Nephron (organoid): ENCODE measurements around the gene DOCK1.

Source experiments
- H3K27ac Mint-ChIP-seq, 3 experiments: 2 replicates each; pipeline ENCODE4 v1.8.0; 2020; ENCODE audit warnings: mixed read lengths in 3 of 3, mild to moderate bottlenecking in 2 of 3, moderate library complexity in 1 of 3
- H3K27me3 Mint-ChIP-seq: 2 replicates; pipeline ENCODE4 v1.8.0; 2021; ENCODE audit warnings: low read depth, mild to moderate bottlenecking, moderate library complexity, mixed read lengths
- H3K36me3 Mint-ChIP-seq: 2 replicates; pipeline ENCODE4 v1.8.0; 2020; ENCODE audit warnings: low read depth, mixed read lengths
- H3K4me1 Mint-ChIP-seq: 2 replicates; pipeline ENCODE4 v1.8.0; 2020; ENCODE audit warnings: mixed read lengths
- H3K4me3 Mint-ChIP-seq, 3 experiments: 2 replicates each; pipeline ENCODE4 v1.8.0; 2020; ENCODE audit warnings: mild to moderate bottlenecking in 3 of 3, mixed read lengths in 3 of 3, moderate library complexity in 2 of 3
- H3K9me3 Mint-ChIP-seq: 2 replicates; pipeline ENCODE4 v1.8.0; 2020; ENCODE audit warnings: mixed read lengths
- CTCF ChIP-seq, 3 experiments: fragments of 200-600 bp; sonication (generic); IDR thresholded peaks; one replicate each; pipeline ENCODE4 v1.5.0; 2021; ENCODE audit warnings: antibody characterized with exemption in 3 of 3; ENCODE audit not compliant: unreplicated experiment in 3 of 3

DOCK1 gene

GRCh38 chr10:127262606-127263005 is 357.4 kb downstream of the DOCK1 start:
- H3K4me1 Mint-ChIP-seq, result no peaks in the 10 kb centered on the region
- peaks cover 43% of the 10 kb centered on the region for H3K36me3 Mint-ChIP-seq
- H3K9me3 Mint-ChIP-seq, result no peaks in the 10 kb centered on the region
- no peak overlapping the region for H3K27ac Mint-ChIP-seq
- H3K27me3 Mint-ChIP-seq, result no peaks in the 10 kb centered on the region
- TF ChIP-seq CTCF (IDR thresholded peaks at IDR 0.05; ENCODE audit: unreplicated experiment in 3 of 3), result no peak
- no peak overlapping the region for H3K4me3 Mint-ChIP-seq

- Mint-ChIP-seq H3K4me3 (no peak overlapping the region), H3K9me3 (no peaks in the 10 kb centered on the region), H3K27ac (no peak overlapping the region), H3K27me3 (no peaks in the 10 kb centered on the region), H3K4me1 (no peaks in the 10 kb centered on the region), H3K36me3 (peaks cover 18% of the 10 kb centered on the region)
- TF ChIP-seq CTCF (IDR thresholded peaks at IDR 0.05; ENCODE audit: unreplicated experiment in 3 of 3), result no peak
These were observed 360.1 kb downstream of the DOCK1 start for GRCh38 chr10:127265288-127265687.

GRCh38 chr10:127266431-127266830 is 361.2 kb downstream of the DOCK1 start:
- no peaks in the 10 kb centered on the region for H3K9me3 Mint-ChIP-seq
- H3K4me1 Mint-ChIP-seq, result no peaks in the 10 kb centered on the region
- no peak overlapping the region for H3K4me3 Mint-ChIP-seq
- no peak overlapping the region for H3K27ac Mint-ChIP-seq
- H3K27me3 Mint-ChIP-seq, result no peaks in the 10 kb centered on the region
- H3K36me3 Mint-ChIP-seq, result peaks cover 10% of the 10 kb centered on the region
- TF ChIP-seq CTCF (IDR thresholded peaks at IDR 0.05; ENCODE audit: unreplicated experiment in 3 of 3), result no peak

GRCh38 chr10:127267442-127267841 is 362.2 kb downstream of the DOCK1 start:
- no peaks in the 10 kb centered on the region for H3K4me1 Mint-ChIP-seq
- no peaks in the 10 kb centered on the region for H3K9me3 Mint-ChIP-seq
- no peaks in the 10 kb centered on the region for H3K27me3 Mint-ChIP-seq
- H3K4me3 Mint-ChIP-seq, result no peak overlapping the region
- peaks cover 13% of the 10 kb centered on the region for H3K36me3 Mint-ChIP-seq
- TF ChIP-seq CTCF (IDR thresholded peaks at IDR 0.05; ENCODE audit: unreplicated experiment in 3 of 3), result no peak
- no peak overlapping the region for H3K27ac Mint-ChIP-seq

GRCh38 chr10:127272076-127272475 is 366.8 kb downstream of the DOCK1 start:
- TF ChIP-seq CTCF (IDR thresholded peaks at IDR 0.05; ENCODE audit: unreplicated experiment in 3 of 3), result no peak
- H3K36me3 Mint-ChIP-seq, result peaks cover 28% of the 10 kb centered on the region
- H3K9me3 Mint-ChIP-seq, result no peaks in the 10 kb centered on the region
- no peak overlapping the region for H3K4me3 Mint-ChIP-seq
- no peaks in the 10 kb centered on the region for H3K27me3 Mint-ChIP-seq
- H3K4me1 Mint-ChIP-seq, result no peaks in the 10 kb centered on the region
- H3K27ac Mint-ChIP-seq, result no peak overlapping the region

GRCh38 chr10:127275272-127275671 is 370.0 kb downstream of the DOCK1 start:
- H3K27me3 Mint-ChIP-seq, result no peaks in the 10 kb centered on the region

More at GRCh38 chr10:127275272-127275671, 370.0 kb downstream of the DOCK1 start:
- no peak overlapping the region for H3K4me3 Mint-ChIP-seq
- no peak for TF ChIP-seq CTCF (IDR thresholded peaks at IDR 0.05; ENCODE audit: unreplicated experiment in 3 of 3)
- H3K36me3 Mint-ChIP-seq, result peaks cover 46% of the 10 kb centered on the region
- H3K9me3 Mint-ChIP-seq, result no peaks in the 10 kb centered on the region
- no peaks in the 10 kb centered on the region for H3K4me1 Mint-ChIP-seq
- H3K27ac Mint-ChIP-seq, result no peak overlapping the region
